Measurements from ENCODE around the gene ARHGAP33.

The ARHGAP33 gene, protein sequence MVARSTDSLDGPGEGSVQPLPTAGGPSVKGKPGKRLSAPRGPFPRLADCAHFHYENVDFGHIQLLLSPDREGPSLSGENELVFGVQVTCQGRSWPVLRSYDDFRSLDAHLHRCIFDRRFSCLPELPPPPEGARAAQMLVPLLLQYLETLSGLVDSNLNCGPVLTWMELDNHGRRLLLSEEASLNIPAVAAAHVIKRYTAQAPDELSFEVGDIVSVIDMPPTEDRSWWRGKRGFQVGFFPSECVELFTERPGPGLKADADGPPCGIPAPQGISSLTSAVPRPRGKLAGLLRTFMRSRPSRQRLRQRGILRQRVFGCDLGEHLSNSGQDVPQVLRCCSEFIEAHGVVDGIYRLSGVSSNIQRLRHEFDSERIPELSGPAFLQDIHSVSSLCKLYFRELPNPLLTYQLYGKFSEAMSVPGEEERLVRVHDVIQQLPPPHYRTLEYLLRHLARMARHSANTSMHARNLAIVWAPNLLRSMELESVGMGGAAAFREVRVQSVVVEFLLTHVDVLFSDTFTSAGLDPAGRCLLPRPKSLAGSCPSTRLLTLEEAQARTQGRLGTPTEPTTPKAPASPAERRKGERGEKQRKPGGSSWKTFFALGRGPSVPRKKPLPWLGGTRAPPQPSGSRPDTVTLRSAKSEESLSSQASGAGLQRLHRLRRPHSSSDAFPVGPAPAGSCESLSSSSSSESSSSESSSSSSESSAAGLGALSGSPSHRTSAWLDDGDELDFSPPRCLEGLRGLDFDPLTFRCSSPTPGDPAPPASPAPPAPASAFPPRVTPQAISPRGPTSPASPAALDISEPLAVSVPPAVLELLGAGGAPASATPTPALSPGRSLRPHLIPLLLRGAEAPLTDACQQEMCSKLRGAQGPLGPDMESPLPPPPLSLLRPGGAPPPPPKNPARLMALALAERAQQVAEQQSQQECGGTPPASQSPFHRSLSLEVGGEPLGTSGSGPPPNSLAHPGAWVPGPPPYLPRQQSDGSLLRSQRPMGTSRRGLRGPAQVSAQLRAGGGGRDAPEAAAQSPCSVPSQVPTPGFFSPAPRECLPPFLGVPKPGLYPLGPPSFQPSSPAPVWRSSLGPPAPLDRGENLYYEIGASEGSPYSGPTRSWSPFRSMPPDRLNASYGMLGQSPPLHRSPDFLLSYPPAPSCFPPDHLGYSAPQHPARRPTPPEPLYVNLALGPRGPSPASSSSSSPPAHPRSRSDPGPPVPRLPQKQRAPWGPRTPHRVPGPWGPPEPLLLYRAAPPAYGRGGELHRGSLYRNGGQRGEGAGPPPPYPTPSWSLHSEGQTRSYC

DNA sequence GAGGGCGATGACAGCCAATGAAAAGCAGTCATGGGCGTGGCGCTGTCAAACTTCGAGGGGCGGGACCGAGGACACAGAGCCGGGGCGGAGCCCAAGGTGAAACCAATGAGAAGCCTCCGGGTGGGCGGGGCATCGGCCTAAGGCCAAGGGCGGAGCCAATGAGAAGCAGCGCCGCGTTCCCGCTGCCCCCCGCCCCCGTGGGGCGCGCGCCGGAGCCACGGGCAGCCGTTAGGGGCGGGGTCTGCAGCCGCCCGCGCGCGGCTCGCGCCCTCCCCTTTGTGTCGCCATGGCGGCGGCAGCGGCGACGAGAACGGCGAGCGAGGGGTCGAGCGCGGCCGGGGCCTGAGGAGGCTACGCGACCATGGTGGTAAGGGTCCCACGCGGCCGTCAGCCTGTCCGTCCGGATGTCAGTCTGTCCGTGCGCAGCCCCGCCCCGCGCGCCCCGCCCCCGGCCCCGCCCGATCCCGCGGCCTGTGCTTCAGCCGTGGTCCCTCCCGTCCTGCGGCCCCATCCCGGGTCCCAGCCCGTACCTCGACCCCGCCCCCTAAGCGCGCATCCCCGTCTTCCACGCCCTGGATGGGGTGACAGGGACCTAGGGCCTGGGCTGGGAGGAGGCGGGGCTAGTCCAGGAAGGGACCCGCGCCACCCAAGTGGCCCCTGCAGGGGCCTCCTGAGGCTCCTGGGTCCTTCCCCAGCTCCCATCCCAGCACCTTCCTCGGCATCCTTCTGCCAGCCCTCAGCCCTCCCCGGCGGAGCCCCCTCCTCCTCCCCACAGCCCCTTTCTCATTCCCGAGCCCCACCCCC lies at the start of gene ARHGAP33:
Gene ARHGAP33, plus strand, starts transcription at position 267 of the 804 bp plus-strand sequence. Its CDS starts 95 bp downstream, at position 362.
- DNase-seq, result peak; percentile 97

DNA sequence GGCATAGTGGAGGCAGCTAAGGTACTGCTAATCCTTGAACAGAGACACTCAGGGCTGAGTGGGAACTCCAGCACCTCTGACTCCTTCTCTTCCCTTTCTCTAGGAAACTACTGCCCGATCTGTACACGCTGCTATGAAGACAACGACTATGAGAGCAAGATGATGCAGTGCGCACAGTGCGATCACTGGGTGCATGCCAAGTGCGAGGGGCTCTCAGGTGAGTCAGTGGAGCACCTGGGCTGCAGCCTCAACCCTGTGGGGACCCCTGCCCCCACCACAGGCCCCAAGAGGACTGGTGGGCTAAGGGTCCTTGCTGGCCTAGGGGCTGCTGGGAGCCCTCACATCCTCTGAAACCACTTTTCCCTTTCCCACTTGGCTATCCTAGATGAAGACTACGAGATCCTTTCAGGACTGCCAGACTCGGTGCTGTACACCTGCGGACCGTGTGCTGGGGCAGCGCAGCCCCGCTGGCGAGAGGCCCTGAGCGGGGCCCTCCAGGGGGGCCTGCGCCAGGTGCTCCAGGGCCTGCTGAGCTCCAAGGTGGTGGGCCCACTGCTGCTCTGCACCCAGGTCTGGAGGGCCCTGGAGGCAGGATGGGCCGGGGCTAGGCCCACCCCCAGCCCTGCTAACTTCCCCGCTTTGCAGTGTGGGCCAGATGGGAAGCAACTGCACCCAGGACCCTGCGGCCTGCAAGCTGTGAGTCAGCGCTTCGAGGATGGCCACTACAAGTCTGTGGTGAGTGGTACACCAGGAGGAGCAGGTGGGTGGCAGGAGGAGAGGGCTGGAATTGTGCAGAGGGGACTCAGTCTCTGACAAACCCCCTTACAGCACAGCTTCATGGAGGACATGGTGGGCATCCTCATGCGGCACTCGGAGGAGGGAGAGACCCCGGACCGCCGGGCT lies 48.1 kb upstream of the ARHGAP33 start:
- no peak for DNase-seq

DNA sequence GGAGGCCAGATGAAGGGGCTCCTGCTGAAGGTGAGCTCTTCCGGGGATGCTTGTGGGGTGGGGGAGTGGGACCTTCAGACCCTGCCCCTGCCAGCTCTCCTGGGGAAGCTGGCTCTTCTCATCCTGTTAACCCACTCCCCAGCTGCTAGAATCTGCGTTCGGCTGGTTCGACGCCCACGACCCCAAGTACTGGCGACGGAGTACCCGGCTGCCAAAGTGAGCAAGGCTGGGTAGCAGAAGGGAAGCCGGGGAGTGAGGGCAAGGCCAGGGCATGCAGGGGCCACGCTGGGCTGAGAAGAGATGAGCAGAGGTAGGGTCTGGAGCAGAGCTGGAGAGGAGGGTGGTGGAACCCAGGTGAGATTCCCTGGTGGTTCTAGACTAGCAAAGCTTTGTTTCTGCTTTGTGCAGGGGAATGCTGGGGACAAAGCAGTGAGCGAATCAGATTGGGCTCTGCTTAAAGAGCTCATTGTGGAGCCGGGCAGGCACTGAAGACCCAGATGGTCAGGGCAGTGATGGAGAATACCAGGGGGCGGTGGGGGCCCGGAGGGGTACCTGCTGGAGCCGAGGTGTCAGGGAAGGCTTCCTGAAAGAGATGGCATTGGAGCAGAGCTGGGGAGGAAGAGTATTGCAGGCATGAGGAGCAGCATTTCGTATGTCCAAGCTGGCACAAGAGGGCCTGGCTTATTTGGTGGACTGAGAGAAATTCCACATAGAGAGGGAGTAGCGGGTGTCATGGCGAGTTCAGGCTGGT lies 47.2 kb upstream of the ARHGAP33 start:
- DNase-seq, result no peak

DNA sequence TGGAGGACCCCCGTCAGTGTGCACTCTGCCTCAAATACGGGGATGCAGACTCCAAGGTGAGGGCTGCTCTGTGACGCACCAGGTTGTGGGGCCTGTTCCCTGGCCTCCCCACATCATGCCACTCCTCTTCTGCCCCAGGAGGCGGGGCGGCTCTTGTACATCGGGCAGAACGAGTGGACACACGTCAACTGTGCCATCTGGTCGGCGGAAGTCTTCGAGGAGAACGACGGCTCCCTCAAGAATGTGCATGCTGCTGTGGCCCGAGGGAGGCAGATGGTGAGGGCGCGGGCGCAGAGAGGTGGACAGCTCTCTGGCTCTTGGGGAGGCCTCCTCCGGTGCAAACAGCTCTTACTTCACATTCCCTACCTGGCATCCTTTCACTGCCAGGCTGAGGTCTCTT lies 46.3 kb upstream of the ARHGAP33 start:
- DNase-seq, result no peak

DNA sequence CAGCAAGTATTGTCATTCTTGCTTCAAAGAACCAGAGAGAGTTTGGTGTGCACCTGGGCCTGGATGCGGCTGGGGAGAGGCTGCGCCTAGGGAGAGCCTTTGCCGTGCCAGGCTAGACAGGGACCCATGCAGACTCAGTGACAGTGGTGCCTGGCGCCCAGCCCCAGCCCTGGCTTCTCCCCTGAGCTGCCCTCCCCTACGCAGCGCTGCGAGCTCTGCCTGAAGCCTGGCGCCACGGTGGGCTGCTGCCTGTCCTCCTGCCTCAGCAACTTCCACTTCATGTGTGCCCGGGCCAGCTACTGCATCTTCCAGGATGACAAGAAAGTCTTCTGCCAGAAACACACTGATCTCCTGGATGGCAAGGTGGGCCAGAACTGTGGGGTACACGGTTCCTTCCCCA lies 45.6 kb upstream of the ARHGAP33 start:
- DNase-seq, result no peak

DNA sequence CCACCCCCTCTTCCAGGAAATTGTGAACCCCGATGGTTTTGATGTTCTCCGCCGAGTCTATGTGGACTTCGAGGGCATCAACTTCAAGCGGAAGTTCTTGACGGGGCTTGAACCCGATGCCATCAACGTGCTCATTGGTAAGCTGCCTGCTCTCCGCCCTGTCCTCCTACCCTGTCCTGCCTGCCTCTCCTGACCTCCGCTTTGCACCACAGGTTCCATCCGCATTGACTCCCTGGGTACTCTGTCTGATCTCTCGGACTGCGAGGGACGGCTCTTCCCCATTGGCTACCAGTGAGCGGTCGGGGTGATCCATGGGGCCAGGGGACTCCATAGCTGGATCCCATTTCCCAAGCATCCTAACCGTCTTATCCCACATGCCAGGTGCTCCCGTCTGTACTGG lies 45.0 kb upstream of the ARHGAP33 start:
- no peak for DNase-seq

DNA sequence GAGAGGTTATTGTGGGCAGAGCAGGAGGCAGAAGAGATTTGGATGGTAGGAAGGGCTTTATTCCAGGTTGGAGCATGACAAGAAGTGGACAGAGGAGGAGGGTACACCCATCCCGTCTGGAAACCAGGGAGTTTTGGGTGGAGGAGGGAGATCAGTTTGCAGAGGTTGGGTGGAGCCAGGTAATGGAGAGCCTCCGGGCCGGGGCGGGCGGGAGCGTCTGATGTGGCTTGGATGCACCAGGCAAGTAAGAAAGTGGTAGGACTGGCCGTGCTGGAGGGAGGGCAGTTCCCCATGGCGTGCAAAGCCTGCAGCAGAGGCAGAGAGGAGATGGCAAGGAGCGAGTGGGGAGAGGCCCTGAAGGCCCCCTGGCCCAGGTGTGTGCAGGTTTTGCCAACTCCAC lies 44.0 kb upstream of the ARHGAP33 start:
- no peak for DNase-seq

DNA sequence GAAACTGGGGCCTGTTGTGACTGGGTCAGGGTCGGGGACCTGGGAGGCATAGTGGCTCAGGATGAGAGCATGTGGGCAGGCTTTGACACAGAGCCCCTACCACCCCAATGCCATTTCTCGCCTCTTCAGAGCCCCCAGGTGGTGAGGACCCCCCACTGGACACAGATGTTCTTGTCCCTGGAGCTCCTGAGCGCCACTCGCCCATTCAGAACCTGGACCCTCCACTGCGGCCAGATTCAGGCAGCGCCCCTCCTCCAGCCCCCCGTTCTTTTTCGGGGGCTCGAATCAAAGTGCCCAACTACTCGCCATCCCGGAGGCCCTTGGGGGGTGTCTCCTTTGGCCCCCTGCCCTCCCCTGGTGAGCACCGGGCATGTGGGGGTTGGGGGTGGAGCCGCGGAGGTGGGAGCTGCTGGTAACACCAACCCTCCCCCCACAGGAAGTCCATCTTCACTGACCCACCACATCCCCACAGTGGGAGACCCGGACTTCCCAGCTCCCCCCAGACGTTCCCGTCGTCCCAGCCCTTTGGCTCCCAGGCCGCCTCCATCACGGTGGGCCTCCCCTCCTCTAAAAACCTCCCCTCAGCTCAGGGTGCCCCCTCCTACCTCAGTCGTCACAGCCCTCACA lies 43.5 kb upstream of the ARHGAP33 start:
- no peak for DNase-seq

DNA sequence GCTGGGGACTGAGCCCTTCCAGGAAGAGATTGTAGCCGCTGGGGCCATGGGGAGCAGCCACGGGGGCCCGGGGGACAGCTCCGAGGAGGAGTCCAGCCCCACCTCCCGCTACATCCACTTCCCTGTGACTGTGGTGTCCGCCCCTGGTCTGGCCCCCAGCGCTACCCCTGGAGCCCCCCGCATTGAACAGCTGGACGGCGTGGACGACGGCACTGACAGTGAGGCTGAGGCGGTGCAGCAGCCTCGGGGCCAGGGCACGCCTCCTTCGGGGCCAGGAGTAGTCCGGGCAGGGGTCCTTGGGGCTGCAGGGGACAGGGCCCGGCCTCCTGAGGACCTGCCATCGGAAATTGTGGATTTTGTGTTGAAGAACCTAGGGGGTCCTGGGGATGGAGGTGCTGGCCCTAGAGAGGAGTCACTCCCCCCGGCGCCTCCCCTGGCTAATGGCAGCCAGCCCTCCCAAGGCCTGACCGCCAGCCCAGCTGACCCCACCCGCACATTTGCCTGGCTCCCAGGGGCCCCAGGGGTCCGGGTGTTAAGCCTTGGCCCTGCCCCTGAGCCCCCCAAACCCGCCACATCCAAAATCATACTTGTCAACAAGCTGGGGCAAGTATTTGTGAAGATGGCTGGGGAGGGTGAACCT lies 42.7 kb upstream of the ARHGAP33 start:
- no peak for DNase-seq

DNA sequence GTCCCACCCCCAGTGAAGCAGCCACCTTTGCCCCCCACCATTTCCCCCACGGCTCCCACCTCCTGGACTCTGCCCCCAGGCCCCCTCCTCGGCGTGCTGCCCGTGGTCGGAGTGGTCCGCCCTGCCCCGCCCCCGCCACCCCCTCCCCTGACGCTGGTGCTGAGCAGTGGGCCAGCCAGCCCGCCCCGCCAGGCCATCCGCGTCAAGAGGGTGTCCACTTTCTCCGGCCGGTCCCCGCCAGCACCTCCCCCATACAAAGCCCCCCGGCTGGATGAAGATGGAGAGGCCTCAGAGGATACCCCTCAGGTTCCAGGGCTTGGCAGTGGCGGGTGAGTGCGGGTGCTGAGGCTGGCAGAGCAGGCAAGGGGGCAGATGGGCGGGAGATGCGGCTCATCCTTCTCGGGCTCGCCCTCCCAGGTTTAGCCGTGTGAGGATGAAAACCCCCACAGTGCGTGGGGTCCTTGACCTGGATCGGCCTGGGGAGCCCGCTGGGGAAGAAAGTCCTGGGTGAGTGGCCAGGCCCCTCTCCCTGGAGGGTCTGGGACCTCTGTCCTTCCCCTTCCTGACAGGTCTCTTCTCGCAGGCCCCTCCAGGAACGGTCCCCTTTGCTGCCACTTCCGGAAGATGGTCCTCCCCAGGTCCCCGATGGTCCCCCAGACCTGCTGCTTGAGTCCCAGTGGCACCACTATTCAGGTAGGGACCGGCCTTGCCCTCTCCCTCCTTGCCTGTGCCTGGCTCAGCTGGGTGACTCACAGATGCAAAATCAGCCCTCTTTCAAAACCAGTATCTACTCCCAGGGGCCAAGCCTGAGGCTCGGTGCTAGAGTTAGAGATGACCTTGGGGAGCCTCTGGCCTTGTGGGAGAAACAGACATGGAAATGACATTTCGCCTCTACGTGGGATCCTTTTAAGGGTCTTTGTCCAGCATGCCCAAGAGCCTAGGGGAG lies 41.9 kb upstream of the ARHGAP33 start:
- no peak for DNase-seq

DNA sequence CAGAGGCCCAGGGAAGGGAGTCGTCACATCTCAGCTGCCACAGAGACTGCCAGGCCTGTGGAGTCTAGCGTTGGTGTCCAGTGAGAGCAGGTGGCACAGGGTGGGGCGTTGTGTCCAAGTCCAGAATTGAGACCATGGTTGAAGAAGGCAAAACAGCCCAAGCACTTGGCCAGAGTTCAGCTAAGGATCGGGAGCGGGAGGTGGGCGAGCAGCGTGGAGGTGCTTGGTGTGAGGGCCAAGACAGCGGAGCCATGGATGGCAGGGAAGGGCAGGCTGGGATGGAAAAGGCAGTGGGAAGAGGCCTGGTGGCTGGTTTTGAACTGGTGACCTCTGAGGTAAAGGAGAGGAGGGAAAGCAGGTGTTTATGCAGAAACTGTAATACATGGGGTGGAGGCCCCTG lies 41.1 kb upstream of the ARHGAP33 start:
- no peak for DNase-seq

DNA sequence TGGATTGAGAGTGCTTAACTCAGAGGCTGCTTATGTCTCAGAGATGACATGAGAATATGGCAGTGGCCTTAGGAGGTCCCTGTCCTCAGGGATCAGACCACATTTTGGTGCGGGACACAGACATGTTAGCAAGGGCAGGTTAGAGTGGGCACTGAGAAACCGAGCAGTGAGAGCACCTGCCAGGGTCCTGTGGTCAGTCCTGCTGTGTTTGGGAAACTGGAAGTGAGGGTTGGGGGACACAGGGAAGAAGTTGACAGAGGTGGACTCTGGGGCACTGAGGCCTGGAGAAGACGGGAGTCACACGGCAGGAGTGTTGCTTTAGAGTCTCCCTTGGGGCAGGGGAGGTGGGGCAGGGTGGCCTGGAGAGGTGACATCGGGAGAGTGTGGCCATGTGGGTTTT lies 40.5 kb upstream of the ARHGAP33 start:
- DNase-seq, result no peak

DNA sequence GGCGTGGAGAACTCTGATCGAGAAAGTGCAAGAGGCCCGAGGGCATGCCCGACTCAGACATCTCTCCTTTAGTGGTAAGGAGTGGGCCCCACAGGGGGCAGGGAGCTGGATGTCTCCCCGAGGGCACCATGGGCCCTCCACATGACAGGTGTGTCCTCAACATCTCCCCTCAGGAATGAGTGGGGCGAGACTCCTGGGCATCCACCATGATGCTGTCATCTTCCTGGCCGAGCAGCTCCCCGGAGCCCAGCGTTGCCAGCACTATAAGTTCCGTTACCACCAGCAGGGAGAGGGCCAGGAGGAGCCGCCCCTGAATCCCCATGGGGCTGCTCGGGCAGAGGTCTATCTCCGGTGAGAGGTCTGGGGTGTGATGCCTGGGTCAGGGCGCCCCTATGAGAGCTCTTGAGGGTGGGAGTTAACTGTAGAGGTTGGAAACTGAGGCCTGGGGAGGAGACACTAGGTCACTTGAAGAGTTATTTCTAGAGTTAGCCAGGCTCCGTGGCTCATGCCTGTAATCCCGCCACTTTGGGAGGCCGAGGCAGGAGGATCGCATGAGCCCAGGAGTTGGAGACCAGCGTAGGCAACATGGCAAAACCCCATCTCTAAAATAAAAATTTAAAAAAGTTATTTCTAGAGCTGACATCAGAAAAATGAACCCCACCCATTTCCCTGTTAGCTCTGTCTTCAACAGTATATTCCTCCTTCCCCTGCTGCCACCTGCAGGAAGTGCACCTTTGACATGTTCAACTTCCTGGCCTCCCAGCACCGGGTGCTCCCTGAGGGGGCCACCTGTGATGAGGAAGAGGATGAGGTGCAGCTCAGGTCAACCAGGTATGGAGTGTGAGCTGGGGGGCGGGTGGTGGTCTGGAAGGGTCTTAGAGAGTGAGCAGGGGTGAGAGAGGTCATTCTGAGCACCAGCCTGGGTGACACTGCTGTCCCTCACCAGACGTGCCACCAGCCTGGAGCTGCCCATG lies 38.2 kb upstream of the ARHGAP33 start:
- DNase-seq, result no peak

DNA sequence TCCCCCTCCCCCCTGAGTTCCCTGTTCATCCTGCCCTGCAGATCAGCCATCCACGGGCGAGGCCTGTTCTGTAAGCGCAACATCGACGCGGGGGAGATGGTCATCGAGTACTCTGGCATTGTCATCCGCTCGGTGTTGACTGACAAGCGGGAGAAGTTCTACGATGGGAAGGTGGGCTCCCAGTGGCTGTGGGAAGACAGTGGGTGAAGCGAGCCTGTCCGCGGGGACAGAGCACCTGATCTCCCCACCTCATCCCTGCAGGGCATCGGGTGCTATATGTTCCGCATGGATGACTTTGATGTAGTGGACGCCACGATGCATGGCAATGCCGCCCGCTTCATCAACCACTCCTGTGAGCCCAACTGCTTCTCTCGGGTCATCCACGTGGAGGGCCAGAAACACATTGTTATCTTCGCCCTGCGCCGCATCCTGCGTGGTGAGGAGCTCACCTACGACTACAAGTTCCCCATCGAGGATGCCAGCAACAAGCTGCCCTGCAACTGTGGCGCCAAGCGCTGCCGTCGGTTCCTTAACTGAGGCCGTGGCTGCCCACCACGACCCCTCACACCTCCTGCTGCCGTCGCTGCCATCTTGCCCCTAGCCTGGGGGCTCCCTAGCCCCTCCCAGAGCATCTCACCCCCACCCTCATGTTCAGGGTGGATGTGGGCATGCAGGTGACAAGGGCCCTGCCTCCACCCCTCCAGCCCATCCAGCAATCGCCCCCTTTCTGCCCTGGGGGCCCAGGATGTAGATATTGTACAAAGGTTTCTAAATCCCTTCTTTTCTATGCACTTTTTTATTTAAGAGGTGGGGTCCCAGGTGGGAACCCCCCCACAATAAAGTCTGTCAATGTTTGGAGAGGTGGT lies 37.1 kb upstream of the ARHGAP33 start:
- no peak for DNase-seq

DNA sequence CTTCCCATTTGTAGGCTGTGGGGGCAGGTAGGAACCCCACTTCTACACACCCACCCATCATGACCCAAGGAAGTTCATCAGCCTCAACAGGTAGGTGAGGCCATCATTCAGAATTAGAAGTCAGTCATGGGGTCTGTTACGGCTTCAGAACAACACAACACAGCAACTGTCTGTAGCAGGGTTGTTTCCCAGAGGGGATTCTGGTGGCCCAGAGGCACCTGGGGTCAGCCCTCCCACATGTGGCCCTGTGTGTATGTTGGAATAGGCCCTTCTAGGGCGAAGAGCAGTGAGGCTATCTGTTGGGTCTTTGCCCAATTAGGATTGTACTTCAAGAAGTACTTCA lies 36.5 kb upstream of the ARHGAP33 start:
- DNase-seq, result no peak

Measured in CD4-positive, alpha-beta T cell treated with Interferon gamma for 1 hour (primary cell).